Muscle layer of duodenum (tissue), 2 donors: Measurements from ENCODE around the gene CRYBB2.
"Not testable (repeated sequence)": the region's sequence is repeated elsewhere in the genome, so short reads cannot be mapped to it uniquely, and the experiment has no call there.

Experiments used
- H3K27ac ChIP-seq: one replicate; pipeline ENCODE4 v1.7.0; 2013; ENCODE audit warnings: mild to moderate bottlenecking, low read length
- H3K27me3 ChIP-seq: one replicate; pipeline ENCODE4 v1.7.0; 2013; ENCODE audit warnings: low read depth, mild to moderate bottlenecking, control low read depth, low read length
- H3K36me3 ChIP-seq, 2 donors: one replicate each; pipeline ENCODE4 v1.7.0; 2013; ENCODE audit warnings: low read length in 2 of 2, control low read depth in 1 of 2, mild to moderate bottlenecking in 1 of 2; ENCODE audit not compliant: insufficient read depth in 2 of 2, control insufficient read depth in 1 of 2
- H3K4me1 ChIP-seq, 2 donors: one replicate each; pipeline ENCODE4 v1.7.0; 2013; ENCODE audit warnings: low read length in 2 of 2, mild to moderate bottlenecking in 2 of 2, control low read depth in 1 of 2, moderate library complexity in 1 of 2; ENCODE audit not compliant: insufficient read depth in 2 of 2, control insufficient read depth in 1 of 2
- H3K4me3 ChIP-seq, 2 donors: one replicate each; pipeline ENCODE4 v1.7.0; 2013; ENCODE audit warnings: low read length in 2 of 2, low read depth in 1 of 2, mild to moderate bottlenecking in 1 of 2
- H3K9me3 ChIP-seq, 2 donors: one replicate each; pipeline ENCODE4 v1.7.0; 2013; ENCODE audit warnings: low read length in 2 of 2, control low read depth in 1 of 2, mild to moderate bottlenecking in 1 of 2; ENCODE audit not compliant: control insufficient read depth in 1 of 2
- donor health status: healthy.

The CRYBB2 gene

GRCh38 chr22:25201557-25202273 is 17.7 kb upstream of the CRYBB2 start:
- Histone ChIP-seq H3K4me1 (no peaks in the 10 kb centered on the region), H3K27me3 (no peaks in the 10 kb centered on the region), H3K4me3 (no peak overlapping the region), H3K9me3 (no peaks in the 10 kb centered on the region), H3K36me3 (peaks cover 0 to 6% of the 10 kb centered on the region in 2 donors), H3K27ac (no peak overlapping the region)

DNA sequence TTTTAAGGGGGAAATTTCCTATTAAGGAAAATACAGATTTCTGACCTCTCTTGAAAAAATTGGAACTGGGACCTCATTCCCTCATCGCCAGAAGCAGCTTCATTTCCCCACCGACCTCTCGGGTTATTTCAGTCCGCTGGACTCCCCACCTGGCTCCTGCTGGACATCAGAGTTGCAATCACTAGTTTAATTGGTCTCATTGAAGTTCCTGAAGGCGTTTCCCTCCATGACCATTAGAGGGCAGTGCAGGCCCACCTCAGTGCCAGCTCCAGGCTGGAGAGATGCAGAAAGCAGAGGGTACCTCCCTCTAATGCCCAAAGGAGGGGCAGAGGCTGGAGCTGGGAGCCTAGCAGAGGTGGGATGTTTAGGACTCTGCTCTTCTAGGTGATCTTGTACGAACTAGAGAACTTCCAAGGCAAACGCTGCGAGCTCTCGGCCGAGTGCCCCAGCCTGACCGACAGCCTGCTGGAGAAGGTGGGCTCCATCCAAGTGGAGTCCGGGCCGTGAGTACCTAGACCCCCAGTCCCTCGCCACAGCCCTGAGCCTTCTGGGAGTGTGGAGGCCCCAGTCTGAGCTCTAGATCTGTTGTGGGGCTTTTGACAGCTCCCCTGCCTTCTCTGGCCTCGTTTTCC is 17.0 kb upstream of the CRYBB2 start:
- H3K27ac ChIP-seq = no peak overlapping the region
- no peaks in the 10 kb centered on the region for H3K4me1 ChIP-seq
- no peak overlapping the region for H3K4me3 ChIP-seq
- peaks cover 0 to 2% of the 10 kb centered on the region in 2 donors for H3K36me3 ChIP-seq
- no peaks in the 10 kb centered on the region for H3K27me3 ChIP-seq
- no peaks in the 10 kb centered on the region for H3K9me3 ChIP-seq

GRCh38 chr22:25203082-25203481 is 16.4 kb upstream of the CRYBB2 start:
- no peak overlapping the region for H3K4me3 ChIP-seq
- H3K27ac ChIP-seq = no peak overlapping the region
- no peaks in the 10 kb centered on the region for H3K9me3 ChIP-seq
- H3K4me1 ChIP-seq = no peaks in the 10 kb centered on the region
- no peaks in the 10 kb centered on the region for H3K36me3 ChIP-seq
- H3K27me3 ChIP-seq = no peaks in the 10 kb centered on the region

DNA sequence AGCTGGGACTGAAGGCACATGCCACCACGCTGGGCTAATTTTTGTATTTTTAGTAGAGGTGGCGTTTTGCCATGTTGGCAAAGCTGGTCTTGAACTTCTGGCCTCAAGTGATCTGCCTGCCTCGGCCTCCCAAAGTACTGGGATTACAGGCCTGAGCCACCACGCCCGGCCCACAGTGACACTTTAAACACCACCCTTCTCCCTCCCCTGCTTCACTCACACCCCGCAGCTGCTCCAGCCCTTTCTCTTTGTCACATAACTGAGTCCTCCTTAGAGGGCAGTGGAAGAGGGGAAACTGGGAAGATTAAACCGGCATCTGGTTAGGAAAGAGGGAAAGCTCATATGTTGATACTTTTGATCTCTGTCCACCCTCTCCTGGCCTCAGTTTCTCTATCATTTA is 14.9 kb upstream of the CRYBB2 start:
- H3K36me3 ChIP-seq, H3K4me1 ChIP-seq, H3K27ac ChIP-seq, H3K9me3 ChIP-seq, H3K27me3 ChIP-seq, H3K4me3 ChIP-seq: not testable (repeated sequence)

DNA sequence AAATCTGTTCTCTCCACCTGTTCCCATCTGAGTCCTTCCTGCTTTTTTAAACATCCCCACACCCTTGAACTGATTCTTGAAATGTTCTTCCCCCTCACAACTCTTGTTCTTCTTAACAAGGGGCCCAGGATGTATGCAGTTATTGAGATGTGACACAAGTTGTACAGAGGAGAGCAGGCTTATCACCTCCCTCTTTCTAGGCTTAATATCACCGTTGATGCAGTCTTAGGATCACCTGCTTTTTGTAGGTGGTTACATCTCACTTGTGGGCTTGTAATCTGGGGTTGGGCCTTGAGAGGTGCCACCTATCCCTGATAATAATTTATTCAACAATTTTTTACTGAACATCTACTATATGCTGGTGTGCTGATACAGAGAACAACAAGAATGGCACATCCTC is 13.6 kb upstream of the CRYBB2 start:
- H3K27me3 ChIP-seq = no peaks in the 10 kb centered on the region
- H3K9me3 ChIP-seq = no peaks in the 10 kb centered on the region
- no peak overlapping the region for H3K4me3 ChIP-seq
- H3K27ac ChIP-seq = no peak overlapping the region
- no peaks in the 10 kb centered on the region for H3K4me1 ChIP-seq
- H3K36me3 ChIP-seq = no peaks in the 10 kb centered on the region

- Histone ChIP-seq H3K27me3 (no peaks in the 10 kb centered on the region), H3K27ac (no peak overlapping the region), H3K36me3 (no peaks in the 10 kb centered on the region), H3K4me3 (no peak overlapping the region), H3K9me3 (no peaks in the 10 kb centered on the region), H3K4me1 (no peaks in the 10 kb centered on the region)
These were observed 12.4 kb upstream of the CRYBB2 start for GRCh38 chr22:25206998-25207397.

- Histone ChIP-seq H3K27ac (no peak overlapping the region), H3K27me3 (no peaks in the 10 kb centered on the region)
These were observed 11.8 kb upstream of the CRYBB2 start for GRCh38 chr22:25207553-25208157.

GRCh38 chr22:25208328-25208727 is 11.1 kb upstream of the CRYBB2 start:
- Histone ChIP-seq H3K9me3 (peaks cover 0 to 3% of the 10 kb centered on the region in 2 donors), H3K27ac (no peak overlapping the region)

More at GRCh38 chr22:25207553-25208157, 11.8 kb upstream of the CRYBB2 start:
- no peaks in the 10 kb centered on the region for H3K36me3 ChIP-seq
- H3K4me1 ChIP-seq = no peaks in the 10 kb centered on the region
- H3K9me3 ChIP-seq = no peaks in the 10 kb centered on the region
- no peak overlapping the region for H3K4me3 ChIP-seq

DNA sequence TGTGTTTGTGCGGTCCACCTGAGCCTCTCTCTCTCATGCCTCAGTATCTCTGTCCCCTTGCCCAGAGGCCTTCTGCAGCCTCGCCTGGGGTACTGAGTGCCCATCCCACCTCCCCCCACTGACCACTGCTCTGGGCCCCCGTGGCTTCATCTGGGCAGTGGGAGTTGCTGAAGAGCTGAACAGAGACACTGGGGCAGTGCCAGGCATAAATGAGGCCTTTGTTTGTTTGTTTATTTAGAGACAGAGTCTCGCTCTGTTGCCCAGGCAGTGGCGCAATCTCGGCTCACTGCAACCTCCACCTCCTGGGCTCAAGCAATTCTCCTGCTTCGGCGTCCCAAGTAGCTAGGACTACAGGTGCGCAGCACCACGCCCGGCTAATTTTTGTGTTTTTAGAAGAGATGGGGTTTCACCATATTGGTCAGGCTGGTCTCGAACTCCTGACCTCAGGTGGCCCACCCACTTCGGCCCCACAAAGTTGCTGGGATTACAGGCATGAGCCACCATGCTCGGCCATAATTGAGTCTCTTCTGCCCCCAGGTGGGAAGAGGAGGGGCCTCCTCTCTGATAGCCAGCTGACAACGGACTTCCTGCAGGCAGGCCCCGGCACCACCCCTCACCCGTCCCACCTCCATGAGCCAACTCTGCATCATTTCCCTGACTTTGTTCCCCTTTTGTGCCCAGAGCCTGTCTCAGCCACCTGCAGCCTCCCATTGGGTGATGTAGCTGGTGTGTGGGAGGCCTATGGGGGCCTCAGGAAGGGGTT is 10.5 kb upstream of the CRYBB2 start:
- H3K27ac ChIP-seq = no peak overlapping the region
- no peak overlapping the region for H3K4me3 ChIP-seq
- no peaks in the 10 kb centered on the region for H3K36me3 ChIP-seq
- H3K9me3 ChIP-seq = peaks cover 0 to 5% of the 10 kb centered on the region in 2 donors
- H3K4me1 ChIP-seq = no peaks in the 10 kb centered on the region
- no peaks in the 10 kb centered on the region for H3K27me3 ChIP-seq

More at GRCh38 chr22:25208328-25208727, 11.1 kb upstream of the CRYBB2 start:
- H3K4me1 ChIP-seq = no peaks in the 10 kb centered on the region
- H3K27me3 ChIP-seq = no peaks in the 10 kb centered on the region
- H3K4me3 ChIP-seq = no peak overlapping the region
- no peaks in the 10 kb centered on the region for H3K36me3 ChIP-seq

DNA sequence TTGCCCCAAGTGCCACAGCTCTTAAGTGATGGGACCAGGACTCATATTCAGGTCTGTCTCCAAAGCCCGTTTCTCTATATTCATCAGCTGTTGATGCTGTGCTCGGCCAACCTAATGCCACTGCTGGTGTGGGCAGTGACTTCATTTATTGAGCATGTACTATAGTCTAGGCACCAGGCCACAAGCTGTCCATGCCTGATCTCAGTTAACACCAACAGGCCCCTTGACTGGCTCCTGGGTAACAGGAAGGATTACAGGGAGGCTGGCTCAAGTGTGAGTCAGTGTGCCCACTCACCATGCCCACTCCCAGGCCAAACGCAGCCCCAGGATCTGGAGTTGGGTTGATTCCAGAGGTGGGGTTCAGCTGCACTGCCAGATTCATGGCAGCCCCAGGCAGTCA is 8.6 kb upstream of the CRYBB2 start:
- H3K27me3 ChIP-seq = no peaks in the 10 kb centered on the region
- H3K36me3 ChIP-seq = no peaks in the 10 kb centered on the region
- H3K4me1 ChIP-seq = no peaks in the 10 kb centered on the region
- H3K27ac ChIP-seq = no peak overlapping the region
- H3K9me3 ChIP-seq = peaks cover 0 to 5% of the 10 kb centered on the region in 2 donors
- H3K4me3 ChIP-seq = no peak overlapping the region

DNA sequence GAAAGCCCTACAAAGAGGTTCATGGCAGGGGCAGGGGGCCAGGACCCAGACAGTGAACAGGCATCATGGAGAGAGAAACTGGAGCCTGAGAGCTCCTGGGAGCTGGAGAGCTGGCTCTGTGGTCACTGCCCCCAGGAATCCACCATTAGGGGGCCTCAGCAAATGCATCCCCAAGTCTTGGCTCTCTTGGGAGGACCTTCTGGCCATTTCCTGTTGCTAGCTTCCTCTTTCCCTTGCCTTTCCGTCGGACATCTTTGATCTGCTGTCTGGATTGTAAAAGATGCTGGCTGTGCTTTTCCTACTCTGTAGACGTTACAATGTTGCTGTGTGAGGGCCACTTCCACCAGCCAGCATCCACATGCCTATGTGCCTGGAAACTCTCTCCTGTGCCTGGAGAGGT is 7.1 kb upstream of the CRYBB2 start:
- H3K27ac ChIP-seq = no peak overlapping the region
- H3K4me3 ChIP-seq = no peak overlapping the region
- H3K27me3 ChIP-seq = no peaks in the 10 kb centered on the region
- no peaks in the 10 kb centered on the region for H3K36me3 ChIP-seq
- H3K4me1 ChIP-seq = no peaks in the 10 kb centered on the region
- peaks cover 0 to 5% of the 10 kb centered on the region in 2 donors for H3K9me3 ChIP-seq
